ENCODE results near the gene DNAJB8.

- no peak for TF ChIP-seq CTCF (IDR thresholded peaks at IDR 0.05 in 4 of 5, conservative IDR thresholded peaks at IDR 0.05 in 1 of 5)
- TF ChIP-seq POLR2A (IDR thresholded peaks at IDR 0.05) = no peak
Measured at GRCh38 chr3:128468285-128468790, 1.6 kb upstream of the DNAJB8 start.
